Adipocyte (in vitro differentiated cells): ENCODE measurements around the gene KLK2.

Source experiments
- DNase-seq: peaks from one replicate; pipeline ENCODE4 v3.0.0-alpha.2; 2015; ENCODE audit warnings: low read depth
- H3K27me3 ChIP-seq: replicated peaks from 2 replicates; pipeline ENCODE4 v1.7.0; 2013; ENCODE audit warnings: mild to moderate bottlenecking, low read length, moderate library complexity; ENCODE audit not compliant: control insufficient read depth, insufficient read depth
- H3K36me3 ChIP-seq: 2 replicates; pipeline ENCODE4 v1.7.0; 2013; ENCODE audit warnings: low read length, mild to moderate bottlenecking, moderate library complexity; ENCODE audit not compliant: control insufficient read depth, insufficient read depth, severe bottlenecking
- H3K4me1 ChIP-seq: 2 replicates; pipeline ENCODE4 v1.7.0; 2013; ENCODE audit warnings: mild to moderate bottlenecking, low read length, moderate library complexity; ENCODE audit not compliant: control insufficient read depth, insufficient read depth
- H3K4me3 ChIP-seq: 2 replicates; pipeline ENCODE4 v1.7.0; 2013; ENCODE audit warnings: mild to moderate bottlenecking, low read length, moderate library complexity
- H3K9ac ChIP-seq: 2 replicates; pipeline ENCODE4 v1.7.0; 2013; ENCODE audit warnings: mild to moderate bottlenecking, low read length, moderate library complexity
- H3K9me3 ChIP-seq: 2 replicates; pipeline ENCODE4 v1.7.0; 2013; ENCODE audit warnings: mild to moderate bottlenecking, low read length, moderate library complexity; ENCODE audit not compliant: control insufficient read depth

The KLK2 gene

DNA sequence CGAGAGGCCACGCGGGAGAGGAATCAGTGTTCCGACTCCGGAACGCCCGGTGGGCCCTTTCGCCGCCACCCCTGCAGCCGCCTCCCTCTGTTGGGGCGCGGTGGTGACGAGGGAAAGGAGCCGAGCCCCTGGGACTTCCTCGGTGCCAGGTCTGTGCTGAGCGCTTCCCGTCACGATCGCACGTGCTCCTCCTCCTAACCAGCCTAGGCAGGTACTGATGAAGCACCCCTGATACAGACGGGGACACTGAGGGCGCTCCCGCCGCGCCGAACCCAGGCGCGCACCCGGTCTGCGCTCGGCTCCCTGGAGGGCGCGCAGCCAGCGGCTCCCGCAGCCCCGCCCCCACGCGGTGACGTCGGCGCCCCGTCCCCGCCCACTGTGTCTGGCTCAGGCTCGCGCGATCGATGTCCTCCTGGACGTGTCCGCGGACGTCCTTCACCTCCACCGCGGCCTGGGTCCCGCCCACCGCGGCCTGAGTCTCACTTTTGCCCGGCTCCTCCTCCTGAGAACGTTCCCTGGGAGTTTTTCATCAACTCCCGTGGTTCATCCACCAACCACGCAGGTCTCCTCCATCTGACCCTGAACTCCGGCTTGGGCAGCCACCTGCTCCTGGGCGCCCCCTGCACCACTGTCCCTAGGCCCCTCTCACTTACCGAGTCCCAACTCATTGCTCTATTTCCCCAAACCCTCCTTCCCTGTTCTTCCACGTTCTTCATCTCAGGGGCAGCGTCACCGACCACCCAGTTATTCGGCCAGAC lies 37.3 kb upstream of the KLK2 start:
- Histone ChIP-seq H3K9ac (no peak overlapping the region), H3K27me3 (peaks cover 30% of the 10 kb centered on the region), H3K4me3 (peak overlapping the region; percentile 76), H3K36me3 (no peaks in the 10 kb centered on the region), H3K9me3 (no peaks in the 10 kb centered on the region), H3K4me1 (peaks cover 5% of the 10 kb centered on the region)
- peak; percentile 75 for DNase-seq

DNA sequence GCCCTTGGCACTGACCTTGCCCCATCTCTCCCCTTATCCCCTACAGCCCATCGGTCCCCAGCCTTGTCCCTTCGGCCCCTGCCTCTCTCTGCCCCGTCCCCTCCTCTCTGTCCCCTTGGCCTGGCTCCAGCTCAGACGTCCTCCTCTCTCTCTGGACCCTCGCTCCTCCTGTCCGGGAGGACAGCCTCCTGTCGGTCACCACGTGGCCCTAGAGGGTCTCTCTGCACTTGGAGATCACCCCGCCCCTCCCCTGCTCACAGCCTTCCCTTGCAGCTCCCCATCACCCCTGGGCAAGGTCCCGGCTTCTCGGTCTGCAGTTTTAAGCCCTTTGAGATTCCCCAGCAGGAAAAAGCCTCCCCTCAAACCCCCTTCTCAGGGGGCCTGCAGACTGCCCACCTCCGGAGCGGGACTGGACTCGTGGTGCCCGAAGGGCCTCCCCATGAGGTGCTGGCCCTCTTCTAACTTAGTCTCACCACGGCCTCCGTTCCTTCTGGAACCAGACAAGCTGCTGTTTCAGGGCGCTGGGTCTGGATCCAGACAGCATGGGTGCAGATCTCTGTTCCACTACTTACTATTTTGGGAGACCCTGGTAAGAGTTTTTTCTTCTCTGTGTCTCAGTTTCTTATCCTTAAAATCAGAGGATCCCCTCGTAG lies 36.6 kb upstream of the KLK2 start:
- Histone ChIP-seq H3K36me3 (no peaks in the 10 kb centered on the region), H3K27me3 (peaks cover 24% of the 10 kb centered on the region), H3K4me3 (no peak overlapping the region)

DNA sequence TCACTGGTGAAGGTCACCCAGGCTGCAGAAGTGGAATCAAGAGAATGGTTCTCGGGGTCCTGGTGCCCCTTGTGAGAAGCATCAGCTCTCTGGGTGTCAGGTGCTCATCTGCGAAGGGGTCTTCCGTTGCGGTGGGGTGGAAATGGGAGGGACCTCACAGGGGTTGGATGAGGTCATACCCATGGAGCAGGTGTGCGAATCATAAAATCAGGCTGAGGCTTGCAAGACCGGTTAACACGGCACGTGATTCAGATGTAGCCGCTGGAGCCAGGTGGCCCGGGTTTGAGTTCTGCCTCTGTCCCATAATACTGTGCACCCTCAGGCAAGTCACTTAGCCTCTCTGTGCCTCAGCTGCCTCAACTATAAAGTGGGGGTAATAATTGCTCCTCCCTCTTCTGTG lies 35.9 kb upstream of the KLK2 start:
- H3K4me3 ChIP-seq = no peak overlapping the region
- H3K9ac ChIP-seq = no peak overlapping the region
- no peak for DNase-seq
- peaks cover 5% of the 10 kb centered on the region for H3K4me1 ChIP-seq
- H3K27me3 ChIP-seq = peaks cover 24% of the 10 kb centered on the region
- no peaks in the 10 kb centered on the region for H3K36me3 ChIP-seq
- H3K9me3 ChIP-seq = no peaks in the 10 kb centered on the region

More for the DNA sequence above, 36.6 kb upstream of the KLK2 start:
- DNase-seq = no peak
- peaks cover 5% of the 10 kb centered on the region for H3K4me1 ChIP-seq
- H3K9ac ChIP-seq = no peak overlapping the region
- H3K9me3 ChIP-seq = no peaks in the 10 kb centered on the region

DNA sequence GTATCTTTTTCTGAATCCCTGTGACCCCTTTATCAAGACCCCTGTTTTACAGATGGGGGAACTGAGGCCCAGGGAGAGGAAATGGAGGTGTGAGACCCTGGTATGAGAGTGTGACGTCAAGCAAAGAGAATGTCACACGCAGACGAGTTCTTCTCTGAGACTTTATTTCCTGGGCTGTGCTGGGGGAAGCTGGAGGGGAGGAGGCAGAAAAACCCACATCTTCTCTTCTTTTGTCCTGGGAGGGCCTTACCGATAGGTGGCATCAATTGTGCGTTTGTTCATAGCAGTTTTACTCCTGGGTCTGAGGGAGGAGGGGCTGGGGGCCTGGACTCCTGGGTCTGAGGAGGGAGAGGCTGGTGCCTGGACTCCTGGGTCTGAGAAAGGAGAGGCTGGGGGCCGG lies 35.0 kb upstream of the KLK2 start:
- Histone ChIP-seq H3K9me3 (peaks cover 3% of the 10 kb centered on the region), H3K4me3 (no peak overlapping the region), H3K27me3 (peaks cover 24% of the 10 kb centered on the region), H3K4me1 (peaks cover 5% of the 10 kb centered on the region), H3K9ac (no peak overlapping the region), H3K36me3 (no peaks in the 10 kb centered on the region)
- DNase-seq = no peak

DNA sequence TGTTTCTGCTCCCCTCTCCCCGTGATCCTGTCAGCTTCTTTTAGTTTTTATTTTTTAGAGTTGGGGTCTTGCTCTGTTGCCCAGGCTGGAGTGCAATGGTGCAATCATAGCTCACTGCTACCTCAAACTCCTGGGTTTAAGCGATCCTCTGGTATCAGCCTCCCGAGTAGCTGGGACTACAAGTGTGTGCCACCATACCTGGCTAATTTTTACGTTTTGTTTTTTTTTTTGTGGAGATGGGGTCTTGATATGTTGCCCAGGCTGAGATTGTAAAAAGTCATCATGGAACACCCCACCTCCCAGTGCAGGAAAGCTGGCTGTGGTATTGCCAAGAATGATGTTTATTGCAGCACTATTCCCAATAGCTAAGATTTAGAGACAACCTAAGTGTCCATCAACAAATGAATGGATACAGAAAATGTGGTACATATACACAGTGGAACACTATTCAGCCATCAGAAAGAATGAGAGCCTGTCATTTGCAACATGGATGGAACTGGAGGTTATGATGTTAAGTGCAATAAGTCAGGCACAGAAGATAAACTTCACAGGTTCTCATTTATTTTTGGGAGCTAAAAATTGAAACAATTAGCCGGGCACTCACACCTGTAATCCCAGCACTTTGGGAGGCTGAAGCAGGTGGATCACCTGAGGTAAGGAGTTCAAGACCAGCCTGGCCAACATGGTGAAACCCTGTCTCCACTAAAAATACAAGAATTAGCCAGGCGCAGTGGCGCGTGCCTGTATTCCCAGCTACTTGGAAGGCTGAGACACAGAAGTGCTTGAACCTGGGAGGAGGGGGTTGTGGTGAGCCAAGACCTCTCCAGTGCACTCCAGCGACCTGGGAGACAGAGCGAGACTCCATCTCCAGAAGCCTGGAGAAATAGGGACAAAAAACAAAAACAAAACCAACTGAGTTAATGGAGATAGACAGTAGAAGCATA lies 33.3 kb upstream of the KLK2 start:
- Histone ChIP-seq H3K36me3 (no peaks in the 10 kb centered on the region), H3K4me1 (peaks cover 5% of the 10 kb centered on the region), H3K9me3 (peaks cover 8% of the 10 kb centered on the region), H3K27me3 (peaks cover 21% of the 10 kb centered on the region), H3K9ac (no peak overlapping the region), H3K4me3 (no peak overlapping the region)
- no peak for DNase-seq

DNA sequence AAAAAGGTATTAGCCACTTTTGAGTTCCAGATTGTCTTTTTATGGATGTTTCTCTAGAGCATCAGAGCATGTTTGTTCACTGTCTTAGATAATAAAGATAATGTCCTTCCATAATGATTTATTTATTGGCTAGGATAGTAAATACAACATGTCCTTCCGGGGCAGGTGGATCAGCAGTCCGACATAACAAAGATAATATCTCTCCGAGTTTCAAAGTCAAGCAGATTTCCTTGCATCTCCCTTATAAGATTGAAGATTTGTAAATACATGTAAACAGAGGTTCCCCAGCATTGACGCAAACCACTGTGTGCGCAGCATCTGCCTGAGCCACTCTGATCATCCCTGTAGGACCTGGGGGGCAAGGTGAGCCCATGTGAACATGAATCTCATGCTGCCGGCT lies 31.1 kb upstream of the KLK2 start:
- DNase-seq = no peak
- H3K36me3 ChIP-seq = no peaks in the 10 kb centered on the region
- H3K9me3 ChIP-seq = peaks cover 8% of the 10 kb centered on the region
- no peak overlapping the region for H3K9ac ChIP-seq
- H3K27me3 ChIP-seq = peaks cover 3% of the 10 kb centered on the region
- H3K4me3 ChIP-seq = no peak overlapping the region
- H3K4me1 ChIP-seq = no peaks in the 10 kb centered on the region

DNA sequence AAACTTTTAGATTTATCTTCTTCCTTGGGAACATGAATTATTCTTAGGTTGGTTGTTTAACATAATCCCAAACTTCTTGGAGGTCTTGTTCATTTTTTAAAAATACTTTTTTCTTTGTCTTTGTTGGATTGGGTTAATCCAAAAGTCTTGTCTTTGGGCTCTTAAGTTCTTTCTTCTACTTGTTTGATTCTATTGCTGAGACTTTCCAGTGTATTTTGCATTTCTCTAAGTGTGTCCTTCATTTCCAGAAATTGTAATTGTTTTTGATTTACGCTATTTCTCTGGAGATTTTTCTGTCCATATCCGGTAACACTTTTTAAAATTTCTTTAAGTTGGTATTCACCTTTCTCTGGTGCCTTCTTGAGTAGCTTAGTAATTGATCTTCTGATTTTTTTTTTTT lies 30.0 kb upstream of the KLK2 start:
- H3K4me1 ChIP-seq = no peaks in the 10 kb centered on the region
- no peaks in the 10 kb centered on the region for H3K36me3 ChIP-seq
- DNase-seq = no peak
- H3K9me3 ChIP-seq = peaks cover 8% of the 10 kb centered on the region
- no peaks in the 10 kb centered on the region for H3K27me3 ChIP-seq
- H3K9ac ChIP-seq = no peak overlapping the region
- H3K4me3 ChIP-seq = no peak overlapping the region

DNA sequence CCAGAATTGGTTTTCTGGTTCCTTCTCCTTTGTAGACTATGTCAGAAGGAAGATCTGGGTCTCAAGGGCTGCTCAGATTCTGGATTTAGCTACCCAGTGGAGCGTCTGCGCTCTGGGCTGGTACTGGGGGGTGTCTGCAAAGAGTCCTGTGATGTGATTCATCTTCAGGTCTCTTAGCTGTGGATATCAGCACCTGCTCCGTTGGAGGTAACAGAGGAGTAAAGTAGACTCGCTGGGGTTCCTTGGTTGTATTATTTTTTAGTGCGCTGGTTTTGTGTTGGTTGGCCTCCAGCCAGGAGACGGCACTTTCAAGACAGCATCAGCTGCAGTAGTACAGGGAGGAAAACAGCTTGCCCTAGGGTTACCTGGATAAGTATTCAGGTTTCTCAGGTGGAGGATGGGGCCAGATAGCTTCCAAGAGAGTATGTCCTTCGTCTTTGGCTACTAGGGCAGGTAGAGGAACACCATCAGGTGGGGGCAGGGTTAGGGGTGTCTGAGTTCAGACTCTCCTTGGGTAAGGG lies 29.5 kb upstream of the KLK2 start:
- Histone ChIP-seq H3K4me1 (no peaks in the 10 kb centered on the region), H3K4me3 (no peak overlapping the region), H3K9me3 (peaks cover 8% of the 10 kb centered on the region), H3K36me3 (no peaks in the 10 kb centered on the region), H3K9ac (no peak overlapping the region), H3K27me3 (no peaks in the 10 kb centered on the region)
- DNase-seq = no peak

DNA sequence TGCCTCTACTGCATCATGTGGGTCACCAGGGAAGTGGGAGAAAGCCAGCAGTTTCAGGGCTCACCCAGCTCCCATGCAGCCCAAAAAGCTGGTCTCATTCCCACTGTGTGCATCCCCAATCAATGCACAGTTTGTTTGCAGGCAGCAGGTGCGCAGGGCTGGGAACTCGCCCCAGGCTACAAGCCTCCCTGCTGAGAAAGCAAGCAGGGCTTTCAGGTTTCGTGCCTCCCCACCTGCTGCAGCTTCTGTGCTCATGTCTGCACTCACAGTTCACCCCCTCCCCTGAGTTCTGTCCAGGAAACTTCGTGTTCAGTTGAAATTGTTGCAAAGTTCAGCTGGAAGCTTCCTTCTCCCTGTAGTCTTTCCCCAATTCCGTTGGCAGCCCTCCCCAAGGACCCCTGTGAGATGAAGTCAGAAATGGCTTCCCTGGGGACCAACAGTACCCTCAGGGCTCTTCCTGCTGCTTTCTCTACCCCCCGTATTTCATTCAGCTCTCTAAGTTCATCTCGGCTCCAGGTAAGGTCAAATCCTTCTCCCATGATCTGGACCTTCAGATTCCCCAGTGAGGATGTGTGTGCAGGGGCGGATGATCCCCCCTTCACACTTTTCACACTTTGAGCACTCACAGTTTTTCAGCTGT lies 28.8 kb upstream of the KLK2 start:
- Histone ChIP-seq H3K27me3 (no peaks in the 10 kb centered on the region), H3K9ac (no peak overlapping the region), H3K9me3 (peaks cover 8% of the 10 kb centered on the region), H3K36me3 (no peaks in the 10 kb centered on the region), H3K4me1 (no peaks in the 10 kb centered on the region), H3K4me3 (no peak overlapping the region)
- DNase-seq = no peak

DNA sequence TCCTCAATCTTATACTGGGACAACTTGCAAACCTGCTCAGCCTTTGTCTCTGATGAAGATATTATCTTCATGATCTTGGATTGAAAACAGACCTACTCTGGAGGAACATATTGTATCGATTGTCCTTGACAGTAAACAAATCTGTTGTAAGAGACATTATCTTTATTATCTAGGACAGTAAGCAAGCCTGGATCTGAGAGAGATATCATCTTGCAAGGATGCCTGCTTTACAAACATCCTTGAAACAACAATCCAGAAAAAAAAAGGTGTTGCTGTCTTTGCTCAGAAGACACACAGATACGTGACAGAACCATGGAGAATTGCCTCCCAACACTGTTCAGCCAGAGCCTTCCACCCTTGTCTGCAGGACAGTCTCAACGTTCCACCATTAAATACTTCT lies 22.5 kb upstream of the KLK2 start:
- H3K27me3 ChIP-seq = peaks cover 16% of the 10 kb centered on the region
- H3K4me1 ChIP-seq = no peaks in the 10 kb centered on the region
- H3K36me3 ChIP-seq = no peaks in the 10 kb centered on the region
- DNase-seq = no peak
- H3K4me3 ChIP-seq = no peak overlapping the region
- H3K9ac ChIP-seq = no peak overlapping the region
- H3K9me3 ChIP-seq = no peaks in the 10 kb centered on the region
